ENCODE data around the gene HENMT1. TPM values are rescaled to one million over a fixed set of nuclear protein-coding genes. Genes with fewer than 3 reads are reported as not detected.

The HENMT1 gene
- 4.1 to 4.8 TPM (median 4.3 TPM) in 5 replicates for total RNA-seq (2022; extraction: Qiagen RNA extraction; ENCODE audit: low read depth)

GRCh38 chr1:108661030-108661609, at the start of gene HENMT1:
HENMT1 (minus strand) TSS chr1:108661093; CDS start chr1:108659884, 1,209 bp downstream.

DNA sequence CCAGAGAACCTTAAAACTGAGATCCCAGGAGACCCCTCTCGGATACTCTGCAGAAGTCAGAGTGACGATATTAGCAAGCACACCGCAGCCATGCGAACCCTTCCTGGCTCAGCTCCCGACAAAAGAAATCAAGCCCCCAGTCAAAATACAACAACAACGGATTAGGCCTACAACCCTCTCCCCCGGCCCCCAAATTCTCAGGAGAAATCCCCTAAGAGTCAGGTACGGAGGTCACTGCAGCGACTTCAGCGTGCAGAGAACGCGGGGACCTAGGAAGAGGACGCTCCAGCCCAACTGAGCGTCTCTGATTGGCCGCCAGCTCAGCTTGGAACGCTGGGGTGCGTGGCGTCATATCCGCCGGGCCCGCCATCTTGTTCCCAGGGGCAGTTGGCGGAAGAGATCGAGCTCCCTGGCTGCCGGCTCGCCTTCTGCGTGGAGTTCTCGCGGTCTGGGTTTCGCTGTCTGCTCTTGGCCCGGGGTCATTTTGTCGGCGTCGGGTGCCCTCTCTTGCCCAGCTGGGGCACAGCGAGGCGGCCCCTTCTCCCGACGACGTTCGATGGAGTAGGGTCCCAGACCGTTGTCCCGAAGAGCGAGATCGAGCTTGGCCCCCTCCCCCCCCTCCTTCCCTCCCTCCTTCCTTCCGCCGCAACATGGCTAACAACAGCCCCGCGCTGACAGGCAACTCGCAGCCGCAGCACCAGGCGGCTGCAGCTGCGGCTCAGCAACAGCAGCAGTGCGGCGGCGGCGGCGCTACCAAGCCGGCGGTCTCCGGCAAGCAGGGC, 31.2 kb upstream of the HENMT1 start, which contains the start of gene PRPF38B:
Gene PRPF38B (plus strand): TSS at position 369 of the 782 bp plus-strand sequence. CDS start 282 bp downstream, at position 651.

Other genes starting within 250 kb of the HENMT1 start
- gene NBPF6, start 210.8 kb downstream of the HENMT1 start, total RNA-seq (2022; extraction: Qiagen RNA extraction; ENCODE audit: low read depth), result 0.19 TPM in 1 of 5 replicates, not detected in the others
- gene EEIG2, start 101.0 kb downstream of the HENMT1 start, total RNA-seq (2022; extraction: Qiagen RNA extraction; ENCODE audit: low read depth), result 3.3 to 6.2 TPM (median 5.5 TPM) in 5 replicates
- 17.6 to 22.0 TPM (median 21.1 TPM) in 5 replicates for gene PRPF38B, start 31.2 kb upstream of the HENMT1 start, total RNA-seq (2022; extraction: Qiagen RNA extraction; ENCODE audit: low read depth)
- not detected in 5 replicates for gene FNDC7, start 51.8 kb upstream of the HENMT1 start, total RNA-seq (2022; extraction: Qiagen RNA extraction; ENCODE audit: low read depth)
- 16.1 to 27.7 TPM (median 19.3 TPM) in 5 replicates for gene STXBP3, start 85.6 kb upstream of the HENMT1 start, total RNA-seq (2022; extraction: Qiagen RNA extraction; ENCODE audit: low read depth)
- 1.1 to 1.5 TPM (median 1.3 TPM) in 5 replicates for gene AKNAD1, start 196.0 kb upstream of the HENMT1 start, total RNA-seq (2022; extraction: Qiagen RNA extraction; ENCODE audit: low read depth)
- 19.3 to 24.5 TPM (median 21.6 TPM) in 5 replicates for gene GPSM2, start 215.9 kb upstream of the HENMT1 start, total RNA-seq (2022; extraction: Qiagen RNA extraction; ENCODE audit: low read depth)